NCI-H2081 (cell line): ENCODE measurements around the gene APBA2.

ENCODE experiments used
- DNase-seq, 2 experiments: peaks; one replicate each; lab custom pipeline; 2025; lab: John Stamatoyannopoulos, UW

Gene APBA2

DNA sequence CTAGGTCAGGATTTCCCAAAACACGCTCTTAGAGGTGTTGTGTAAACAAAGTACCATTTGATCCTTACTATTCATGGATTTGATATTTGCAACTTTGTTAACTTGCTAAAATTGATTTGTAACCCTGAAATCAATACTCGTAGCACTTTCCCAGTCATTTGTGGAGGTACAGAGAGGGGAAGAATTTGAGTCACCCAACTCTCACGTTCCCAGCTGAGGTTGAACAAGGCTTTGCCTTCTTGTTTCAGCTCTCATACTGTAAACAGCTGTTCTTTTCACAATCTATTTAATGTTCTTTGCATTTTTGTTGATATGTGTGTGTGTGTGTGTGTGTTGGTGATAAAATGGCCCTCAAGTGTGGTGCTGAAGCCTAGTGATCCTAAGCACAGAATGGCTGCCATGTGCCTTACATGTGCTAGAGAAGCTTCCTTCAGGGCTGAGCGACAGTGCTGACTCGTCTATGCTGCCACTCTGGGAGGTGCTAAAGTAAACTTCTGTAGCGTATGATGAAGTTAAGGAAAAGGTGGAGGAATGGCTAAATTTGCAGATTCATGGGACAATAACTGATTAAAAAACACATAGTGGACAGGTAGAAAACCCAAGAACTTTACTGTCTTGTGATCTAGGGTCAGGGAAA is 173.2 kb downstream of the APBA2 start:
- no peak for DNase-seq

DNA sequence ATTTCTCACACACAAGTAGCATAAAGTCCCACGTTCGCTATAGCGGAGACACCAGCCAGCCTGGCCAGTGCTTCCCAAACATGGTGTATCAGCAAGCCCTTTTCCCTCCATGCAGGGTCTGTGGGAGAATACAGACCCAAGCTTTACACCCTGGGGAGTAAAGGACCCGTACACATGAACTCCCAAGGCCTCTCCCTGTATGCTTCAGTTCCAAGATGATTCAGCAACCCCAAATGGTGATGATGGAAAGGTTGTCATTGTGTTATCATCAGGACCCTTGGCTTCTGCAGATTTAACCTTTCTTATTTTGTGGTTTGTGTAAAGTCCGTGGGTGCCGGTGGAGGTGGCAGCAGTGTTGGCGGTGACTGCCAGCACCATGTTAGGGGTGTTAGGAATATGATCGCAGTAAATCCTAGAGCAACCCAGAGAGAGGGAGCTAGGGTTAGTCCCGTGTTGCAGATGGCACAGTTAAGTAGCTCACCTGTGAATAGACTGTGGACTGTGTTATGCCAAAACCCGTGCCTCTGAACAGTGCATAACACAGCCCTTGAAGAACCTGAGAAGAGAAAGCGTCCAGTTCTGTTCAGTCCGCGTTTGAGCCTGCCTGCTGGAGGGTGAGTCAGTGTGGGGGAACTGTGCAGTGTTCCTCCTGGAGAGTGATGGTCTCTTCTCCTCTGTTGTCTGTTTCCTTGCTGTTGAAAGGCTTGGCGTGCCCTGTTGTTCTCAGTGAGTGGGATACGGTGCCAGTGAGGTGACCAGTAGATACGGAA is 174.3 kb downstream of the APBA2 start:
- no peak for DNase-seq

DNA sequence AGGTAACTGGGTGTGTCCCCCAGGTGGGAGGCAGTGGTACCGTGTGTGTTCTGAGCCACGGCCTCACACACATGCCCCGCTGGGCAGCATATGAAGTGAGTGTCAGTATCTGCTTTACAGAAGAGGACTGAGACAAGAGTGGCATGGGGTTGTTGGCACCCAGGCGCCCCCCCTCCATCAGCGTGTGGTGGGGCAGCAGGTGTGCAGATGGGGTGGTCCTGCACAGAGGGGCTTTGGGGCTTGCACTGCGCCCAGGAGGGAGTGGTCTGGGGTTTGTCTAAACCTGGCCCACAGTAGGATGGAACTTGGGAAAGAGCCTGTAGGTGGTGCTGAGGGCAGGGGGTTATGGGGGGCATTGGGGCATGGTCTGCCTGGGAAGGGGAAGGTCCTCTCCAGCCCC is 176.0 kb downstream of the APBA2 start:
- DNase-seq, result no peak

DNA sequence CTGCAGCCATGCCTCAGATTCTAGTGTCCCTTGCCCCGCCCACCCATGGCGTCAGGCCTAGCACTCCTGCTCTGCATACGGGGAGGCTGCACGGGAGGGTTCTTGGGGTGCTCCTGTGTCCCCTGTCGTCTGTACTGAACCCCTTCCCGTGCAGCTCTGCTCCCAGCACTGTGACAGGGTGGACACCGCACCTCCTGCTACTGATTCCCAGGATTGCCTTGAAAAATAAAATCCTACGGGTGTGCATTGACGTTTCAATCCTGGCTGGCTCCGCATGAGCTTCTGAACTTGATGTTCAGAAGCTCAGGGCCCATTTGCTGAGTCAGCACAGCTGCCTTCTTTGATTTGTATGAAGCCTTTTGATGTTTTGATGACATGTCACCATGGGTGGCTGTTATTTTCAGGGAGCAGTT is 176.4 kb downstream of the APBA2 start:
- DNase-seq, result no peak

DNA sequence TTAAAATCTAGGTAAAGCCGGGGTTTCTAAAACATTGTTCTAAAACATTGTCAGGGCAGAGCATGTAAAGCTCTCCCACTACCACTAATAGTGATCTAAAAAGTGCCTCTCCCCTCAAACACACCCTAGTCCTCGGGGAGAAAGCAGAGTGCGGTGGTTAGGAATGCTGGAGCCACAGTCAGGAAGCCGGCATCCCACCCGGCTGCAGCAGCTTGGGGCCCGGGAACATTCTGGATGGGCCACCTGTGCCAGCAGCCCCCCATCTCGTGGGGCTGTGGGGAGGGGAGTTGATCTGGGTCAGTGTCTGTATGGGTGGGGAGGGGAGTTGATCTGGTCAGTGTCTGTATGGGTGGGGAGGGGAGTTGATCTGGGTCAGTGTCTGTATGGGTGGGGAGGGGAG is 176.9 kb downstream of the APBA2 start:
- no peak for DNase-seq

DNA sequence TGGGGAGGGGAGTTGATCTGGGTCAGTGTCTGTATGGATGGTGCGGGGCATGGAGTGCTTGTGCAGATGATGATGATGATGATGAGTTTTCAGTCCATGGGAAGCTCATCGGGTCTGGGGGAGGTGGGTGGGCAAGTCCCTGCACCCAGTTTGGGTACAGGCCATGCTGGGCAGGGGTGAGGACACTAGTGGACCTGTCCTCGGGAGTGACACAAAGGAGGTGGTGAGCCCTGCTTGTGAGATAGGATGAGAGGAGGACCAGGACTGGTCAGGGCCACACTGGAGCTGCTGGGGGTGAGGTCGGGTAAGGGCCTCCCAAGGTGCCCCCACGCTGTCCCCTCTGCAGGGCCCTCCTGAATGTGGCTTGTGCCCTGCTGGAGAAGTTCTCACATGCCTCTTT is 177.9 kb downstream of the APBA2 start:
- DNase-seq, result no peak

DNA sequence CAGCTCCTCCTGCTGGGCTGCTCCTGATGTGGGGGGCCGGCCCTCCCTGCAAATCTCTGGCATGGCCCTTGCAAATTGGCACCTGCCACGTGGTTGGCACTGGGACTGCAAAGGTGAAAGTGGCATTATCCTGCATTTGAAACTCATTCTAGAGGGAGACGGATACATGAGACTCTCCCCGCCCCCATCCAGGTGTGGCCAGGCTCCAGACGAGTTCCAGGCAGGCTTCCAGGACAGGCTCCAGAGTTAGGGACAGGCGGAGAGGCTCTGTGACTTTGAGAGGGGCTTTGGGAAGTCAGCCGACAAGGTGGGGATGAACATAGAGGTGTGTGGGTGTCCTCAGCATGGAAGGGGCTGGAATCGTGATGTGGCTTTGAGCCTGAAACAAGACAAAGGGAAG is 178.5 kb downstream of the APBA2 start:
- DNase-seq, result no peak

DNA sequence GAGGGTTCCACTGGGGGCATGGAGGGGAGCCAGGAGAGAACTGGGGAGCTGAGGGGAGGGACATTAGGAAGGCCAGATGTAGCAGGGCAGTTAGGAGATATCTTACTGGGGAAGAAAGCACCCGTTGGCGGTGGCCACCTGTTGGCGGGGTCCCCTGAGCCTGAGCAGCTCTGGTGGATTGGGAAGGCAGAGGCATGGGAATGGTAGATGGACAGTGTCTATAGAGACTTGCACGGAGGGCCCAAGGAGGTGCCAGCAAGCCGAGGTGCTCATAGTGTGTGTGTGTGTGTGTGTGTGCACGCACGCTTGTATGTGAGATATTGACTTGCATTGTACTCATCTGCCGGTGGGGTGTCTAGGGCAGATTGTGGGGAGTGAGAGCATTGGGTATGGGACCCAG is 179.0 kb downstream of the APBA2 start:
- no peak for DNase-seq

DNA sequence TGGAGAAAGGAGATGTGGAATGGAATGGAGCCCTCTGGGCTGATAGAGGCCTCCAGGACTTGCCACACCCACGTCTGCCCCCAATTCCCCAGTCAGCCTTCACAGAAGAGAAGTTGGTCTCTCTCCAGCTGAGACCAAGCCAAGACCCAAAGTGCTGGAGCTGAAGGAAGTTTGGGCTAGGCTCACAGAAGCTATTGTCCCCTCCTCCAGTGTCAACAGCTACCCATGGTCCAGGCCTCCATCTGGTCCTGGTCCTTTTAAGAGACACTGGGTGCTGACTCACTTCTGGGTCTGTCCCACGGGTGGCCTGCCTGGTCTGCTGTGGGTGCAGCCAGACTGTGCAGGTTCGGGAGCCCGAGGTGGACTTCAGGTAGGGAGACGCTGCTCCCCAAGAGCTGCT is 179.8 kb downstream of the APBA2 start:
- DNase-seq, result no peak

DNA sequence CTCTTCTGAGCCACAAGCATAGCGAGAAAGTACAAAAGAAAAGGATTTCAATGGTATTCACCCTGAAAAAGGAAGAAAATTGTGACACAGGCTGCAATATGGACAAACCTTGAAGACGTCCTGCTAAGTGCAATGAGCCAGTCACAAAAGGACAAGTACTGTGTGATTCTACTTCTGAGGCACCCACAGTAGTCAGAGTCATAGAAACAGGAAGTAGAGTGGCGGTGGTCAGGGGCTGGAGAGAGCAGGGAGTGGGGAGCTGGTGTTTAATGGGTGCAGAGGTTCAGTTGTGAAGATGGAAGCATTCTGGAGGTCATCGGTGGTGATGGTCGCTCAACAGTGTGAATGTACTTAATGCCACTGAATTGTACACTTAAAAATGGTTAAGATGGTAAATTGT is 180.5 kb downstream of the APBA2 start:
- no peak for DNase-seq

DNA sequence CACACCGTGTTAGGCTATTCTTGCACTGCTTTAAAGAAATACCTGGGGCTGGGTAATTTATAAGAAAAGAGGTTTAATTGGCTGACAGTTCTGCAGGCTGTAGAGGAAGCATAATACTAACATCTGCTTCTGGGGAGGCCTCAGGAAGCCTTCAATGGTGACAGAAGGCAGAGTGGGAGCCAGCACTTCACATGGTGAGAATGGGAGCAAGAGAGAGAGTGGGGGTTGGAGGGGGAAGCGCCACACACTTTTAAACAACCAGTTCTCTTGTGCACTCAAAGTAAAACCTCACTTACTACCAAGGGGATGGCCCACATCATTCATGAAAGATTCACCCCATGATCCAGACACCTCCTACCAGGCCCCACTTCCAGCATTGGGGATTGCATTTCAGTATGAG is 181.1 kb downstream of the APBA2 start:
- no peak for DNase-seq

DNA sequence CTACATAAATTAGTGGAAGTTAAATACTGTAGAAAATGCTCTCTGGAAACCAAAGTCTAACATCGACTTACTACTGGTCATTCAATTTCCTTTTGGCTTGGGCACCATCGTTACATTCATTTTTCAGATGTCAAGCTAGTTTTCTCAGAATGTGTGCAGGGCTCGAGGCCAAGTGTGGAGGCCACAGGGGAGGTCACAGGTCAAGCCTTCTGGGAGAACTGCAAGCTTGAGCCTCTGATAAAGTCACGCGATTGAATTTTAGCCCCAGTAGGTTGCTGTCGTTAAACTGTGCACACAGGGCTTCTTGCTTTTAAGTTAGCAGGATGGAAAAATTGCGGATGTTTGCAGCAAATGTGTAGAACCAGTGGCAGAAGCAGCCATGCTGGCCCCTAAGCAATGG is 182.2 kb downstream of the APBA2 start:
- no peak for DNase-seq

DNA sequence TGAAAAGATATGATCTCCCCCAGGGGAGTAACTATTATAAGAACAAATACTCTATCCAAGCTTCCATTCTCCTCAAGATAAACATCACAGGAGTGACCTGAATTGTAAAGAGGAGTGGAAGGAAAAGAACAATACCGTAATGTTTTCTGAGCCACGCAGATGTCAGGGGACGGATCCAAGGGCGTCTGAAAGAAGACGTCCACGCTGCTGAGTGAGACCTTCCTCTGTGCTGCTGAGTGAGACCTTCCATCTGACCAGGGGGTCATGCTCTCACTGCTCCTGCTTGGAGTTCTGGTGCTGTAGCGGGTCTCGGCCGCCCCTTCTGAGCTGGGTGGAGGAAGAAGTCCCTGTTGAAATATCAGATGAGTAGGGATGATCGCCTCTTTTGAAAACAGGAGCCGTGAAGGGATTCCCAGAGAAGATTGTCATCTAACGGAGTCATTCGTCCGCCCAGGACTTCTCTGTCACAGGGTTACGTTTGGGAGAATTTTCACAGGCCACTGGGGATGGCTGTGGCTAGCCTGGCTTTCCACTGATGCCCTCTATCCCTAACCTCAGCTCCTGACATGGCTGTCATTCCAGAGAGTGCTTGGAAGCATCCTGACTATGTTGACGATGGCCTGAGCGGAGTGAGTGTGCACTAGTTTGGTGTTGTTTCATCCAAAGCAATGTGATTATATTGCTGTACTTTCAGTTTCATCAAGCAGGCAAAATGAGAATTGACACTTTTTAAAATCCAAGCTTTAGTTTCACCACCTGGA is 184.9 kb downstream of the APBA2 start:
- peak; percentile 8 to 19 for DNase-seq

DNA sequence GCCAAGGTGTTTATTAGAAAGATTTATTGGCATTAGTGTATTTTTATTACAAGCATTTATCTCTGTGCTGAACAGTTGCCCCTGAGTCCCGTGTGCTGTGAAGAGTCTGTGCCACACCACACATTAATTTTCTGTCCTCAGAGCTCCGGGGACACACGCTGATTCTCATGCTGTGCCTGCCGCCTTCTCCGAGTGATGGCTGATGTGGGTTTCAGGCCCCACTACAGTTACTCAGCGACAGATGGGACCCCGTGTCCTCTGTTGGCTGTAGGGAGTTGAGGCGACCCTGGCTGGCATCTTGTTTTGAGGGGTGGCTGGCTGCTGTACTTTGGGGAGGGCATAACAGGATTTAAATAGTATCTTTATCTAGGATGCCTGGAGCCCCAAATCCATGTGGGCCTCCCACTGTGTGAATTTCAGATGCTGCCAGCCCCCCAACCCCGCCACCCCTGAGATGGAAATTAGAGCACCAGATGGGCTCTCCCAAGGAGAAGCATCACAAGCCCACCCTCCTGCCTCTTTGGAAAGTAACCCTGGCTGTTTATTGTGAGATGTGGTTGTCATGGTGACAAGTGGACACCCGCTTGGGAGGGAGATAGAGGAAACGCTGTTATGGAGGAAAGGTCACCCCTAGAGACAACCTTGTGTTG is 185.6 kb downstream of the APBA2 start:
- DNase-seq, result no peak

DNA sequence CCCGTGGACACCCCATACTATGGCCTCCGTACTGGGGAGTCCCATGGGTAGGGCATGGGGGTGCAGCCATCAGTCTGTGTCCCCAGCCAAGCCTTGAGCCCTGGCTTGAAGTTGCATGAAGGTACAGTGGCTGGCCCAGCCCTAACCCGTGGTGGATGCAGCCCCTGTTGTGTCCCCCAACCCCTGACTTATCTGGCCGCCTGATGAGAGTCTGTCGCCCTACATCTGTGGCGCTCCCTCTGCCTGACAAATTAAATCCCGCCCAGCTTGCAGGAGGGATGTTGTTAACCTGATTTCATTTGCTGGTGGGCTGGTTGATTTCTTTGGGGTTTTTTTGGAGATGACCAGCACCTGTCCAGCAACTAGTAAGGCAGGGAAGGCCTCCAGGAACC is 186.1 kb downstream of the APBA2 start:
- no peak for DNase-seq

DNA sequence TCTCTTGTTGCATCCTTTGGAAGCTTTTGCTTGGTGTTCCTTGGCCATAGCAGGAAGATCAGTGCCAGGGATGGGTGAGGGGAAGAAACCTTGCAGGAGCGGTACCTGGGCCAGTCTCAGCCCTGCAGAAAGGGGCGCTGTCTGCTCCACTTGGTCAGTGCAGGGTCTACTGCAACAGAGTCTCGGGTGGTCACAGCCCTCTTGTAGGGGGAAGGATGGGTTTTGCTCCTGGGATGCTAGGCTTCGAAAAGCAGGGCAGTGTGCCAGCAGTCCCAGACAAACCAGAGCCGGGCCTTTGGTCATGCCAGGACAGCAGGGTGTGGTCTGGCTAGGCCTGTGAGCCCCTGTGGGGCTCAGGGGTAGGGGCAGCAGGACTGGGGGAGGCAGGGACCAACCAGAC is 186.7 kb downstream of the APBA2 start:
- DNase-seq, result no peak

DNA sequence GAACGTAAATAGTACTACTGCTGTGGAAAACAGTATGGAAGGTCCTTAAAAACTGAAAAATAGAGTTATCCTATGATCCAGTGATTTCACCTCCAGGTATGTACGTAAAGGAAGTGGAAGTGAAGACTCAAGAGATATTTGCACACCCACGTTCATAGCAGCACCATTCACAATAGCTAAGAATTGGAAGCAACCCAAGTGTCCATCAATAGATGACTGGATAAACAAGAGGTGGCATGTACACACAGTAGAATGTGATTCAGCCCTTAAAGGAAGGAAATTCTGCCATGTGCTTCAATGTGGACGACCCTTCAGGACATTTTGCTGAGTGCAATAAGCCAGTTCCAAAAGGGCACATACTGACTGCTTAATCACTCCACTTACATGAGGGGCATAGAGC is 188.3 kb downstream of the APBA2 start:
- peak in 1 of 2 experiments; percentile 25 for DNase-seq

DNA sequence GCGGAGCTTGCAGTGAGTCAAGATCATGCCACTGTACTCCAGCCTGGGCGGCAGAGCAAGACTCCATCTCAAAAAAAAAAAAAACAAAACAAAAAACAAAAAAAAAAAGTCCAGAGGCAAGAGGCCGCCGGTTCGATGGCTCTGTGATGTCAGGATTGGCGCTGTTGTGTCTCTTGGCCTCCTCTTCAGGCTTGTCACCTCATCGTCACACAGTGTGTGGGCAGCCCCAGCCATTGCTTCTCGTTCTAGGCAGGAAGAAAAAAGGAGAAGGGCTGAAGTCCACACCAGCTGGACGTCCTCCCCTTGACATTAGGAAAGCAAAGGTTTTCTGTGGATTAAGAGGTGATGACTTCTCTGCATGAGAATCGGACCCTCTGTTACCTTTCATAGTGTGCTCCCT is 192.8 kb downstream of the APBA2 start:
- no peak for DNase-seq

DNA sequence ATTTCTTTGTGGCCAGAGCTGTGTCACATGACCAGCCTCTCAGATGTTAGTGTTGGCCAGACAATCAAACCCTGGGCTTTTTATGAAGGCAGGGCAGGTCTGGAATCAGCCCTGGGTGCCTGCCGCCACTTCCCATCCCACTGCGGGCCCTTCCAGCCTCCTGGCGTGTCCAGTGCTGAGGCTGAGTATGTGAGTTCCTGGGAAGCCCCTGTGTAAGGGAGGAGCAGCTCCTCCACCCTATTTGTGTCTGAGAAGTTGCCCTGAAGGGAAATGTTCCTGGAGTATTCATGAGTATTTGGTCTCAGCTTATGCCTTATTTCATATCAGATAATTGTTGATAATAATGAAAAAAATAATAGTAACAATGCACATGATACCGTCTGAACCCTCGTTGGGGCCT is 193.7 kb downstream of the APBA2 start:
- DNase-seq, result no peak

DNA sequence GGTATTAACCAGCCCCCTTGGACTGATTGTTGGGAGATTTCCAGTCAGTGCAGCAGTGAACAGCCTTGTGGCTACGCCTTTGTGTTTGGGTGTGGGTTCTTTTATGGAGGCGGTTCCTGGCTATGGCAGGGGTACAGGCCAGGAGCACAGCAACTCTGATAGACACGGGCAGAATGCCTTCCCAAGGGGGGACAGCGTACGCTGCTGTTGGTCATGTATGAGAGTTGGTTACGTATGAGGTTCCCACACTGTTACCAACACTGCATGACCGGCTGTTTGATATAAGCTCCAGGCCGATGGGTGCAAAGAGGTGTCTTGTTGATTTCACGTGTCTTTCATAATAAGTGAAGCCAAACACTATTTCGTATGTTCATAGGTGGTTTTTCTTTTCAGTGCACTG is 196.0 kb downstream of the APBA2 start:
- DNase-seq, result no peak

DNA sequence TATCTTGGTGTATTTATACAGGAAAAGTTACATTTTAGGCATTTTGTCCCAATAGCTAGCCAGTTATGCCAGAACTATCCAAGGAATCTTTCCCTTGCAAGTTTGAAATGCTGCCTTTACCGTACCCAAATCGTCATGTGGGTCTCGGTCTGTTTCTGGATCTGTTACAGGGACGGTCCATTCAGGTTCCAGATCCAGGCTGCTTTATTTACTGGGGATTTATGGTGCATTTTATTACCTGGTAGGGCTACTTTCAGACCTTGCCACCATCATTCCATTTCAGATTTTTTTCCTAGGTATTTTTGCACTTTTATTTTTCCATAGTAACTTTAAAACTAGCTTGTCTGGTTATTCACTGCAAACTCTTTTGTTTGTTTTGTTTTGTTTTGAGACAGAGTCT is 197.4 kb downstream of the APBA2 start:
- no peak for DNase-seq

DNA sequence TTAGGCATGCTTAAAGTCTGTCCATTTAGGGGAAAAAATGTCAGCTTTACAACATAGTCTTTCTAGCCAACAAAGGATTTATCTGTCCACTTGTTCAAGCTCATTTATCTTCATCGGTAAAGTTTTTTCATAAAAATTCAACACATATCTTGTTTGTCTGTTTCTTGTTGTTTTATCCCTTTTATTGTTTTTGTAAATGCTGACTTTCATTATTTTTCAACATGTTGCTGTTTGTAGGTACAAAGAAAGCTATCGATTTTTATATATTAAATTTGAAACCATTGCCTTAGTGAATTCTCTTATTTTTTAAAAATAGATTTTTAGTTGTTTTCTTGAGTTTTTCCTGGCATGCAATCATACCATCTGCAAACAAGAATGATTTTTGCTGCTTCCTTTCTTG is 198.1 kb downstream of the APBA2 start:
- no peak for DNase-seq

DNA sequence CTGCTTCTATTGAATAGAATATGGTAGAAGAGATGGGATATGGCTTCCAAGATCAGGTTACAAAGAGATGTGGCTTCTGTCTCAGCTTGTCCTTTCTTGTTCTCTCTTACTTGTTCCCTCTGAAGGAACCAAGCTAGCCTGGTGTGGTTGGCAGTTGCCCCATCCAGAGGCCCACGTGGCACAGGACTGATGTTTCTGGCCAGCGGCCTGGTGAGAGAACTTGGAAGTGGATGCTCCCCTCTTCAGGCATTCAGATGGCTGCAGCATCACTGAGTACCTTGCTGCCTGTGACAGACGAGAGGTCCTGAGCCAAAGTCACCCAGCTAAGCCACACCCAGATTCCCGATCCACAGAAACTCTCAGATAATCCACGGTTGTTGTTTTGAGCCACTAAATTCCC is 200.2 kb downstream of the APBA2 start:
- no peak for DNase-seq
